Gastroesophageal sphincter (tissue), 3 donors: Measurements from ENCODE around the gene MAGI3.
"Not testable (repeated sequence)": the region's sequence is repeated elsewhere in the genome, so short reads cannot be mapped to it uniquely, and the experiment has no call there.

Experiments used
- EP300 ChIP-seq: sonication (generic); formaldehyde crosslinking; IDR thresholded peaks from one replicate; pipeline ENCODE4 v1.6.1; 2017; ENCODE audit warnings: antibody characterized with exemption, mild to moderate bottlenecking
- POLR2A ChIP-seq, 2 donors: fragments of 450-650 bp; IDR thresholded peaks; one replicate each; pipeline ENCODE4 v1.6.1; 2017; ENCODE audit warnings: antibody characterized with exemption in 2 of 2, mild to moderate bottlenecking in 2 of 2, moderate library complexity in 1 of 2
- TF ChIP-seq, protein P1 (sequence below), 4 experiments: fragments of 200-600 bp in 2 of 4; fragments of 450-650 bp in 2 of 4; sonication (generic) in 1 of 4; IDR thresholded peaks; one replicate each; pipeline ENCODE4 v1.5.1; 2017 to 2019; ENCODE audit warnings: antibody characterized with exemption in 4 of 4, mild to moderate bottlenecking in 2 of 4, moderate library complexity in 2 of 4

DNA sequence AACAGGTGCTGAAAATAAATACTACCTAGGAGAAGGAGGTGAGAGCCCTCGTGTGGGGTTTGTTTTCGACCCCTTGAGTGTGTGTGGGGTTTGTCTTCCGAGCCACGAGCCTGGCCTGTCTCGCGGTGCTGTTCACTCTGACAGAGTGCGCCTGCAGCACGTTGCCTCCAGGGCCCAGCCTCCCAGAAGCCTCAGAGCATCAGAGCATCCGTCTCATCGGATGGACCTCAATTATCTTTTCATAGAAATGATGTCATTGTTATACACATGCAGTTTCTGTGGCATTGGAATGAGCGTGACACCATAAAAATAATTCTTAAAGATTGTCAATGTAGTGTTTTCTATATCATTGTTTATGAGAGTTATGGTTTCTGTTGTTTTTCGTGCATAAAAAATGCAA is 119.5 kb downstream of the MAGI3 start:
- not testable (repeated sequence) for TF ChIP-seq EP300; POLR2A (IDR thresholded peaks at IDR 0.05)
- TF ChIP-seq, protein P1, sequence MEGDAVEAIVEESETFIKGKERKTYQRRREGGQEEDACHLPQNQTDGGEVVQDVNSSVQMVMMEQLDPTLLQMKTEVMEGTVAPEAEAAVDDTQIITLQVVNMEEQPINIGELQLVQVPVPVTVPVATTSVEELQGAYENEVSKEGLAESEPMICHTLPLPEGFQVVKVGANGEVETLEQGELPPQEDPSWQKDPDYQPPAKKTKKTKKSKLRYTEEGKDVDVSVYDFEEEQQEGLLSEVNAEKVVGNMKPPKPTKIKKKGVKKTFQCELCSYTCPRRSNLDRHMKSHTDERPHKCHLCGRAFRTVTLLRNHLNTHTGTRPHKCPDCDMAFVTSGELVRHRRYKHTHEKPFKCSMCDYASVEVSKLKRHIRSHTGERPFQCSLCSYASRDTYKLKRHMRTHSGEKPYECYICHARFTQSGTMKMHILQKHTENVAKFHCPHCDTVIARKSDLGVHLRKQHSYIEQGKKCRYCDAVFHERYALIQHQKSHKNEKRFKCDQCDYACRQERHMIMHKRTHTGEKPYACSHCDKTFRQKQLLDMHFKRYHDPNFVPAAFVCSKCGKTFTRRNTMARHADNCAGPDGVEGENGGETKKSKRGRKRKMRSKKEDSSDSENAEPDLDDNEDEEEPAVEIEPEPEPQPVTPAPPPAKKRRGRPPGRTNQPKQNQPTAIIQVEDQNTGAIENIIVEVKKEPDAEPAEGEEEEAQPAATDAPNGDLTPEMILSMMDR (IDR thresholded peaks at IDR 0.05) = not testable (repeated sequence)
